Activated CD8-positive, alpha-beta memory T cell treated with anti-CD3 and anti-CD28 coated beads, Interleukin-2, amount 50 U/mL, for 1 hour (primary cell): ENCODE data around the gene NKX1-1.
"Not testable (repeated sequence)": the region's sequence is repeated elsewhere in the genome, so short reads cannot be mapped to it uniquely, and the experiment has no call there.

Experiments used
- DNase-seq: peaks from one replicate; pipeline ENCODE4 v3.0.0-alpha.2; 2020; ENCODE audit errors: extremely low read depth

NKX1-1 gene

DNA sequence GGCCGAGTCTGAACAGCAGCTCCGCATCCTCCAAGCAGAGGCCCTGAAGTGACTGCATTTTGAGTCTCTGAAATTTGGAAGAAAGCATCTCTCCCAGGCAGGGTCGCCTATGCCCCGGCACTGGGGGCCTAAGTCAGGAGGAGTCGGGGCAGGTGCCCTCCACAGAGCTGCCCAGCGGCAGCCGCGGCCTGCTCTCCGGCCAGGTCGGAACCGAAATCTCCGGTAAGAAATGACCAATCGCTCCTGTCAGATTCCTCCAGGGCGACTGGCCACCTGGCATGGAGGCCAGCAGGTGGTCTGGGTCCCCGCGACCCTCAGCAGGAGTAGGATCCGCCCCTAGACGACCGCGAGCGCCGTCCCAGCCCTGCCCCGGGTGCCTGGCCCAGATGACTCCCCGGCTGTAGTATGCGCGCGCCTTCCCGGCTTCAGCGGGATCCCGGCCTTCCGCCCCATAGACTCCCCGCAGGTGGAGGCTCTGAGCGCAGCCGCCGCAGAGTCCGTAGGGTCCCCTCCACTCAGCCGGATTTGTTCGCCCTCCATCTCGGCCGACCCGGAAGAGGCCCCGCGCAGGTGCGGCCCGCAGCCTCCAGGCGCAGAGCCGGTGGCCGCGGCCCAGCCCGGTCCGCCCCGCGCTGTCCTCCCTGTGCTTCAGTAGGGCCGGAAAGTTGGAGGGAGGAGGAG, 1.5 kb downstream of the NKX1-1 start:
- DNase-seq = no peak

DNA sequence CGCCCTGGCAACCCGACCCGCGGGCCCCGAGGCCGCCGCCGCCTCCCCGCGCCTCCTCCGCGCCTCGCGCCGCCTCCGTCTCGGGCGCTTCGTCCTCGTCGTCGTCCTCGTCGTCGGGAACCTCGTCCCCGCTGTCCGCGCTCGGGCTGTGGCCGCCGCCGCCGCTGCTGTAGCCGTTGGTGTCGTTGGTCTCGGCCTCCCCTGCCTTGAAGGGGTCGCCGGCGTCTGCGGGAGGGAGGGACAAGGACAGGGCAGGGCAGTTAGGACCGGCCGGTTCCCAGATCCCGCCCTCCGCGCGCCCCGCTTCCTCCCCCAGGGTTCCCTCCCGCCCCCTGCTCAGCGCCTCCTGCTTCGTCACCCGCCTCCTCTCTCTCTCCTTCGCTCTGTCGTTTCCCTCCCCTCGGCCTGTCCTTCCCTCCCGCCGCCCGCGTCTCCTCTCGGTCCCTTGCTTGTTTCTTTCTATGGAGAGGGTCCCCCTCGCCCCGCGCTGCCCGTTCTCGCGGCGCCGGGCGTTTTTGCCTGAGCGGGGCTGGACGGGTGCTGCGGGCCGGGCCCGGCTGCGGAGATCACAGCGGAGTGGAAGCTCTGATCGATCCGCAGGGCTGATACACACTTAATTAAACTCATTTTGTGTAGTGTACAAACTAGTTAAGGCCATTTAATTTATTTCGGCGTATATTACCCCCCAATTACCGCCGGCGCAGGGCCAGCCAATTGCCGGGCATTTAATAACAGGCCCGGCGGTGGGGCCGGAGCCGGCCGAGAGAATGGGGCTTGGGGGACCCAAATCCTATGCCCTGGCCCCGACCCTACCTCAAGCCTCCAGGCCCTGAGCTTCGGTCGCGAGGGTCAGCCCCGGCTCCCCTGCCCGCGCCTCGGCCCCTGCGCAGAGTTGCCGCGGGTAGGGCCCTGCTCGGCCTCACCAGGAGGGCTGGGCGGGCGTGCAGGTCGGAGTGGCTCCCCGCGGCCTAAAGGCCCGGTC, 2.4 kb downstream of the NKX1-1 start:
- no peak for DNase-seq

DNA sequence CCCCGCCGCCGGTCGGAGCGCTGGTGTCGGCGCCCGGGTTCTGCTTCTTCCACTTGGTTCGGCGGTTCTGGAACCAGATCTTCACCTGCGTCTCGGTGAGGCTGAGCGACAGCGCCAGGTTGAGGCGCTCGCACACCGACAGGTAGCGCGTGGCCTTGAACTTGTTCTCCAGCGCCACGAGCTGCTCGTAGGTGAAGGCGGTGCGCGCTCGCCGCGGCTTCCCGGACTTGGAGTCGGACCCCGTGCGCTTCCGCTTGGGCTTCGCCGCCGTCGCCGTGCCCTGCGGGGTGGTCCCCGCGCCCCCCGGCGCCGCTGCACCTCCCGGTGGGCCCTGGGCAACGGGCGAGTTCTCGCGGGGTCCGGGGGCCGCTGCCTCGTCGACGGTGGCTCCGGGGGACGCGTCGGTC, 3.1 kb downstream of the NKX1-1 start:
- no peak for DNase-seq

DNA sequence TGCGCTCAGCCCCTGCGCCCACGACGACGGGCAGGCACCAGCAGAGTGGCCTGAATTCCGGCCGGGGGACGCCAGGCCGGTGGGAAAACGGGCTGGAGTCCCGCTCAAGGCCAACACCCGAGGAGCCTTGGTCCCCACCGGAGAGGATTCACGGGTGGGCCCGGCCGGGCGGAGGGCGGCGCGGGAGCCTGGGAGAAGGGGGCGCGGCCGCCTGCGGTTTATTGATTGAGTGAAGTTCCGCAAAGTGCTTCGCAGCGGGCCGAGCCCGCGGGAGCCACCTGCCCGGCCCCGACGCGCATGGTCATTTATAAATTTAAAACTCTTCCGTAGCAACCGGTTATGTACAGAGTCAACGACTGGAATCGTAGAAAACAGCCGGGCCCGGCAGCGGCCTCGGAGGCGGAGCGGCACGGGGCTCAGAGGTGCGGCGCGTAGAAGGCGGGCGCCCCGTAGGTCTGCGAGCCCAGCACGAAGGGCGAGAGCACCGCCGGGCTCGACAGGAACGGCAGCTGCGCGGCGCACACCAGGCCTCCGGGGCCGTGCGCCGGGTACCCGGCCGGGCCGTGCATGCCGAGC, 3.6 kb downstream of the NKX1-1 start:
- no peak for DNase-seq

DNA sequence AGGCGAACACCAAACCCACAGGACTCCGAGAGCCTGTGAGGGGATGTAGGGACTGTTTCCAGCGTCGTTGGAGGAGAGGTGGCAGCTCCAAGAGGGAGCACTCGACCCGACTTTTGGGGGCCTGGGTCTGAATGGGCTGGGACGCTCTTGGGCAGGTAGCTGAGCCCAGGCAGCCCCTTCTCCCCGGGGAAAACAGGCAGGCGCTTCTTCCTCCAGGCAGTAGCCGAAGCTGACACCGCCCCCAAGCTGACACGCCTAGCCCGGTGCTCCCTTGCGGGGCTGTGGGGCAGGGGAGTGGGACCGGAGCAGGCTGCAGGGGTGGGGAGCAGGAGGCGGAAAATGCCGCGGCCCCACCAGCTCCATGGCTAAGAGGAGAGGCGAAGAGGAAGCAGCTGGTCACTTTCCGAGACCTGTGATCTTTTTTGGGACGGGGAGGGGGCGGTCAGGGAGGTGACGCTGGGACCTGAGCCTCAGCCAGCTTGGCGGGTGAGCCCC, 4.2 kb downstream of the NKX1-1 start:
- DNase-seq = no peak

DNA sequence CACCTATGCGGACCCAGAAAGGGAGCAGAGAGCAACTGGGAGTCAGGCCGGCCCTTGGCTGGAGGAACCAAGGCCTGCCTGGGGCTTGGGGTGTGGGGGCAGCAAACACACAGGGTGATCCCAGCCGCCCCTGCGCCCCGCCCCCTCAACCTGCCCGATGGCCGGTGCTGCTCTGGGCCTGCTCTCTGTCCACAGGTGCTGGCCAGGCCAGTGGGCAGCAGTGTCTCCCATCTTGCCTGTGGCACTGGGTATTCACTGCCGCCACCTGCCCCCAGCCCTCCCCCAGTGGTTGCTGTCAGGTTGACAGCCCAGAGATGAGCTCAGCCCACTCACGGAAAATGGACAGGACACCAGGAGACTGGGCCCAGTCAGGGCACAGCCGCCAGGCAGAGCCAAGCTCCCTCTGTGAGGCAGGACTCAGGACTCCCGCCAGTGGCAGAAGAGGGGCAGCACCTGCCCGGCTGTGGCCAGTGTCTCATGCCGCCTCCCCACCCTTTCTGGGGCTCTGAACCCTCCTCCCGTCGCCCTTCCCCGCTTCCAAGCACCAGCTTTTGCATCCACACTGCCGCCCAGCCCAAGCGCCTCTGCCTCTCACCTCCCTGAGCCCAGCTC, 4.7 kb downstream of the NKX1-1 start:
- DNase-seq = no peak

DNA sequence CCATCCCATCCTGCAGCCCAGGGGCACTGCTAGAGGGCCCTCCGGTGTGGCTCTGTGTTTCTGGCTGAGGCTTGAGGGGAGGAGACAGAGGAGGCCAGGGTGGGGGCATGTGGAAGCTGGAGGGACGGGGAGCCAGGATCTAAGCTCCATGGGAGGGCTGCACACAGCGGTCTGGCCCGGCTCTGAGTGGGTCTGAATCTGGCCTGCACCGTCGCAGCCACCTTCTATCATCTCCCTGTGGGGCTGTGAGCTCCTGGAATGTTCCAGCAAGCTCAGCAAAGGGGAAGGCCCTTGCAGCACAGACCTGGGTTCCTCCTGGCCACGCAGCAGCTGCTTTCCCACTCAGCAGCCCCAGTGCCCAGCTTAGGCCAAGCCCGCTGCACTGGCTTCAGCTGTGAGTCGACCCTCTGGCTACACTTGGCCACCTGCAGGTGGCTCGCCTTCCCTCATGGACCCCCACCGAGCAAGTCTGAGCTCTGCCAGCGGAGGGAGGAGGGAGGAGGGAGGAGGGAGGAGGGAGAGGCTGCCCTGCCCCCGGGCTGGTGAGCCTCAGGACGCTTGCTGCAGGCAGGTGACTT, 5.3 kb downstream of the NKX1-1 start:
- DNase-seq = no peak

DNA sequence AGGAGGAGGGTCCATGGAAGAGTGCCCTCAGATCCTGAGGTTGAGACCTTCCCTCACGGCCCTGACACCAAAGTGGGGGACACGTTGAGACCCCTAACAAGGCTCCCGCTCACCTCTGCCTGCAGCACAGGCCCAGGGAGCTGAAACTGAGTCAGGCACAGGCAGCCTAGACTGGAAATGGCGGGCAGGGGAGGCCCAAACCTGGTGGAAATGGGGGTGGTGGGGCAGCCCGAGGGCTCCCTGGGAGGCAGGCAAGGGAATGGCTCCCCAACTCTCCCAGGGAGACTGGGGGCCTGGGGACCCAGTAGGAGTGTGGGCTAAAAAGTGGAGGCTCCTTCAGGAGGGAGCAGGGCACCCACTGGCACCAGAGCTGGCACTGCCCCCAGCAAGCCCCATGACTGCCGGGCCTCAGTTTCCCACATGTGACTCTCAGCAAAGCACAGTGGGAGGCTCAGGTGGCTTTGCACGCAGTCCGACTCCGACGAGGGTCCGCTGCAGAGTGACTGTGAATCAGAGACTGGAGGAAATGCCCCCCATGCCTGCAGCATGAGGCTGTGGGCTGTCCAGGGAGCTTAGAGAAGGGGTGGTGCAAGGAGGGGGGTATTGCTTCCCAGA, 5.9 kb downstream of the NKX1-1 start:
- DNase-seq = no peak

DNA sequence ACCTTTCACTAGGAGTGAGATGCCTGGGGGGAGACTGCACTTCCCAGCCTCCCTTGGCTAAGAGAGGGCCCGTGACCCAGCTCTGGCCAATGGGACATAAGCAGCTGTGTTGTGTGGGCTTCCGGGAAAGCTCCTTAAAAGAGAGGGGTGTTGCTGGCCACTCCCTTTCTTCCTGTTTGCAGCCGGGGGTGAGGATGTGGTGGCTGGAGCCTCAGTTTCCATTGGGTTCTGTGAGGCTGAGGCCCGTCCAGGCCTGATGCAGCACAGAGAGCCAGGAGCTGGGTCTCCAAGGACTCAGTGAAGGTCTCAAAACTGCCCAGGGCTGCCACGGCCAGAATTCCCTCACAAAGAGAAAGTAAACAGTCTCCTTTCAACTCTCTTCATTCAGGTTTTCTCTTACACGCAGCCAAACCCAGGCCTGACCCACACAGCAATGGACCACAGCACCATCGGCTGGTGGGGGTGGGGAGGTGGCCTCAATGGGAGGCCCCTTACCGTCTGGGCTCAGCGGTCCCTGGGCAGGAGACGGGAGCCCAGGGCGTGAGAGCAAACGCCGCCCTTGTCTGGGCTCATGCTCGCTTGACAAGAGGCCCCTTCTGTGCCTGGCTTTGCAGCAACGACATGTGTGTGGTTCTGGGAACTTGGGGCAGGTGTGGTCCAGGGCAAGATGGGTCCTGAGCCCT, 6.6 kb downstream of the NKX1-1 start:
- DNase-seq = no peak

DNA sequence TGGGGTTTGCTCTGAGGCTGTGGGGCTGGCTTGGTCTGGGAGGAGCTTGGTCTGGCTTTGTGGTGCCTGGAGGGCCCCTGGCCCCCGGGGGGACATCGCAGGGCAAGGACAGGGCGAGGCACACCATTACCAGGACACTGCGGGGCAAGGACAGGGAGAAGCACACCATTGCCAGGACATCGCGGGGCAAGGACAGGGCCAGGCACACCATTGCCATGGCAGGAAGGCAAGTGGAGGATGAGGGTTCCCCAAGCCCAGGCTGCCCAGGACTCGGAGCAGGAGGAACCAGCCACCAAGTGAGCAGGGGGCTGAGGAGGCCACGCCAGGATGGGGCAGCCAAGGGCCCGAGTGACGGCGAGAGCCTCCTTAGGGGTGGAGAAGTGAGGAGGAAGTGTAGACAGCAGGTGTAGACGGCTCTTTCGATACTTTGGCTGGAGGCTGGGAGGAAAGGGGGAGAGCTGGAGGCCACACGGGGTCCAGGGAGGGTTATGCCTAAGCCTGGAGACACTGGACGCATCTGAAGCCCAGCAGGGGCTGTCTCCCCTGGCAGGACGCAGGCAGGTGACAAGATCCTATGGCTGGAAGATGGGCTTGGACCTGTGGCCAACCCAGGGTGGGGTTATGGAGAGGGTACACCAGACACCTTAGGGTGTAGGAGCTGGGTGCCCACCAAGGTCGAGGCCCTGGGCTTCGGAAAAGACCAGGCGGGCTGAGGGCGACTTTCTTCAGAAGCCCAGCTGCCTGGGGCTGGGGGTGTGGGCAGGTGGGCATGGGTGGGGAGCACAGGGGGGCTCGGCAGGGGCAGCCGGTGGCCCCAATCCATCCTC, 7.3 kb downstream of the NKX1-1 start:
- no peak for DNase-seq

DNA sequence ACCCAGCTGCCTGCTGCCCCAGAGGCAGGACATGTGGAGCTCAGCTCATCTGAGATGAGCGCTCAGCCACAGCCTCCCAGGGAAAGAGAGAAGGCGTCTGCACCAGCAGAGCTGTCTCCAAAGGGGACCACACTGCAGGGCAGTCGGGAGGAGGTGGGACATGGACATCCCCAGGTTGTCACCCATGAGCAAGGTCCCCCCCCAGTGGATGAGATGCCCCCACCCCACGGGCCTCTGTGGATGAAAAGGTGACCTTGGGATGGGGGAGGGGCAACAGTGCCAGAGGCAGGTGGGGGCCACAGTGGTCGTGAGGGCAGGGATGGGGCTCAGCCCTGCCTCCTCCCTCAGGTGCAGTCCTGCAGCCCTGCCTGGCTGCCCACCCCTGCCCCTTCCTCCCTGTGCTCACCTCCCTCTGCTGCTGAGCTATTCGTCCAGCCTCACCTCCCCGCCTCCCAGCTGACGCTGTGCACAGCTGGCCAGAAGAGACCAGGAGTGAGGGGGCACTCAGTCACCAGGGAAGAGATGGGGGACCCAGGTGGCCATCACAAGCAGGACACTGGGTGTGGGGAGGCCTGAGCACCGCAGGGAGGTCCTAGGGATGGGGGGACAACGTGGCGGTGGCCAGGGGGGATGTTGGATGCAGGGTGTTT, 9.3 kb downstream of the NKX1-1 start:
- DNase-seq = no peak

DNA sequence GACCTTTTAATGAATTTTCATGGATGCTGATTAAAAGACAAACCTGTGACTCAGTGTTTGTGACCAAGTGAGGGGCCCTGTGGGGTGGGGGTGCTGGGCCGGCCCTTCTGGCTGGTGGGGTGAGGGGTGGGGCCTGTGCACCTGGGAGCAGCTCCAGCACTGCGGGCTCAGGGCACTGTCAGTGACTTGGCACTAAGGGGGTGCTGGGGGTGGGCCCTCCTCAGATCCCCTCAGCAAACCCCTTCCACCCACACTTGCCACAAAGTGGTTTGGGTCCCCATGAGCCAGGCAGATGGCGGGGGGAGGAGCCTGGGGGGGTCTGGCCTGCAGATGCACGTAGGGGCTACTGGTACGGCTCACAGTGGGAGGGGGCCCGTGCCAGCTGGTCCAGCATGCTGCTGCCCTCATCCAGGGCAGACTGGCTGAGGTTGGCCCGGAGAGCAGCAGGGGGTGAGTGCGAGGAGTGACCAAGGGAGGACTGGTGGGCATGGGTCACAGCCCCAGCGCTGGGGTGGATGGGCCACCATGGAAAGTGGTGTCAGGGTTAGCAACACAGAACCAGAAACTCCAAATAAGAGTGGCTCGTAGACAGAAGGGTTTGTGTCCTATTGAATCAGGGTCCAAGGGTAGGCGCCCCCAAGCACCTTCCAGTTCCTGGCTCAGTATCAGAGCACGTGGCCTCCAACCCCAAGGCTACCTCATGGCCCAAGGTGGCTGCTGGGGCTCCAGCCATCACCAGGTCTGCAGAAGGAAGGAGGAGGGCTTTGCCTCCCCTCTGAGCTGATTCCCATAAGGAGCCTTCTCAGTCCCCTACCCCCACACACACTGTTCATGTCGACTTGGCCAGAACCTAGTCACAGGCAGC, 10.1 kb downstream of the NKX1-1 start:
- DNase-seq = no peak

DNA sequence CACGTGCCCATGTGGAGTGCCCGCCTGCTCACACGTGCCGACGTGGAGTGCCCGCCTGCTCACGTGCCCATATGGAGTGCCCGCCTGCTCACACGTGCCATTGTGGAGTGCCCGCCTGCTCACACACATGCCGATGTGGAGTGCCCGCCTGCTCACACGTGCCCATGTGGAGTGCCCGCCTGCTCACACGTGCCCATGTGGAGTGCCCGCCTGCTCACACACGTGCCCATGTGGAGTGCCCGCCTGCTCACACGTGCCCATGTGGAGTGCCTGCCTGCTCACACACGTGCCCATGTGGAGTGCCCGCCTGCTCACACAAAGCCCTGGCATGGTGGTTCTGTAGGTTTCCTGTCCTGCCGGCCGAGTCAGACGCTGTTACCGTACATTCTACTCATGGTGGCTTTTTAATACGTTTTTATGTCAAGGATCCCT, 10.8 kb downstream of the NKX1-1 start:
- not testable (repeated sequence) for DNase-seq

DNA sequence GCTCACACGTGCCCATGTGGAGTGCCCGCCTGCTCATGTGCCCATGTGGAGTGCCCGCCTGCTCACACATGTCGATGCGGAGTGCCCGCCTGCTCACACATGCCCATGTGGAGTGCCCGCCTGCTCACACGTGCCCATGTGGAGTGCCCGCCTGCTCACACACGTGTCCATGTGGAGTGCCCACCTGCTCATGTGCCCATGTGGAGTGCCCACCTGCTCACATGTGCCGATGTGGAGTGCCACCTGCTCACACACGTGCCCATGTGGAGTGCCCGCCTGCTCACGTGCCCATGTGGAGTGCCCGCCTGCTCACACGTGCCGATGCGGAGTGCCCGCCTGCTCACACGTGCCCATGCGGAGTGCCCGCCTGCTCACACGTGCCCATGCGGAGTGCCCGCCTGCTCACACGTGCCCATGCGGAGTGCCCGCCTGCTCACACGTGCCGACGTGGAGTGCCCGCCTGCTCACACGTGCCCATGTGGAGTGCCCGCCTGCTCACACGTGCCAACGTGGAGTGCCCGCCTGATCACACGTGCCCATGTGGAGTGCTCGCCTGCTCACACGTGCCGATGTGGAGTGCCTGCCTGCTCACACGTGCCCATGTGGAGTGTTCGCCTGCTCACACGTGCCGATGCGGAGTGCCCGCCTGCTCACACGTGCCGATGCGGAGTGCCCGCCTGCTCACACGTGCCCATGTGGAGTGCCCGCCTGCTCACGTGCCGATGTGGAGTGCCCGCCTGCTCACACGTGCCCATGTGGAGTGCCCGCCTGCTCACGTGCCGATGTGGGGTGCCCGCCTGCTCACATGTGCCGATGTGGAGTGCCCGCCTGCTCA, 11.5 kb downstream of the NKX1-1 start:
- not testable (repeated sequence) for DNase-seq

DNA sequence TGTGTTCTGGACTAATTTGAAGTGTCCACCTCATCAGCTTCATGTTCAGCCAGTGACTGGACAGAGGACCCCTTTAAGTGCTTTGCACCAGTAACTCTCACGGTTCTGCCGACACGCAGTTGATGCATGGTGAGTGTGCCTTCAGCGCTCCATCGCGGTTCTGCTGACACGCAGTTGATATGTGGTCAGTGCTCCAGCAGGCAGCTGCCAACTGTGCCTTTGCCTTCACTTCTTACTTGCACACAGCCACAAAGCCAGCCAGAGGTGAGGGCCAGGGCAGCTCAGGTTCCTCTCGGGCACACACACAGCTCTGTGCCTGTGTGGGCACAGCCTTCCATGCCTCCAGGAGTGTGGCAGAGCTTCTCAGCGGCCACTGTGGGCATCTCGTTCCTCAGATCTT, 12.4 kb downstream of the NKX1-1 start:
- no peak for DNase-seq

DNA sequence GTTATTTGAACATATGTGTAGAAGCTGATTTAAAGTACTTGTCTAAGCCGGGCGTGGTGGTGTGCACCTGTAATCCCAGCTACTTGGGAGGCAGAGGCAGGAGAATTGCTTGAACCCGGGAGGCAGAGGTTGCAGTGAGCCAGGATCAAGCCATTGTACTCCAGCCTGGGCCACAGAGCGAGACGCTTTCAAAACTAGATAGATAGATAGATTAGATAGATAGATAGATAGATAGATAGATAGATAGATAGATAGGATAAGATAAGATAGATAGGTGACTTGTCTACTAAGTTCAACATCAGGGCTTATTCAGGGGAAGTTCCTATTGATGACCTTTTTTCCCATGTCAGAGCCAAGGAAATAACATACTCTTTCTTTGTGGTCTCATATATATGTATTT, 12.9 kb downstream of the NKX1-1 start:
- not testable (repeated sequence) for DNase-seq
